Mucosa of gallbladder (tissue), 1 donor: ENCODE data around the gene CNGA3. TPM values are rescaled to one million over a fixed set of nuclear protein-coding genes. Genes with fewer than 3 reads are reported as not detected.
"Not testable (repeated sequence)": the region's sequence is repeated elsewhere in the genome, so short reads cannot be mapped to it uniquely, and the experiment has no call there.

ENCODE experiments used
- DNase-seq: peaks from one replicate; pipeline ENCODE4 v3.0.0-alpha.2; 2020; ENCODE audit warnings: low spot score
- total RNA-seq: library from RNA; stranded (reverse); gene quantifications from one replicate; pipeline ENCODE4 v1.2.1, GENCODE V29; 2021
- donor health status: DM: no; HTN: no; CAD: no.

Gene CNGA3
- total RNA-seq, 1 donor from 2014 or later, result not detected

DNA sequence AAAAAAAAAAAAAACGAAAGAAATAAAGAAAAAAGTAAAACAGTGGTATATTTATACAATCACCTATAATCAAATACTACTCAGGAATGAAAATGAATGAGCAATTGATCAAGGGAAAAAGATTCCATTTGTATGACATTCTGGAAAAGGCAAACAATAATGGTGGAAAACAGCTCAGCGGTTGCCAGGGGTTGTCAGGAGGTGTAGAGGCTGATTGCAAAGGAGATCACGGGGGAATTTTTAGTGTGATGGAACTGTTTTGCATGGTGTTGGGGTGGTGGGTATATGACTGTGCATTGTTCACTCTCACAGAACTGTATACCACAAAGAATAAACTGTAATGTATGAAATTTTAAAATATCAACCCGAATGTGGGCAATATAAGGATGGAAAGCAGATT, 52.9 kb downstream of the CNGA3 start:
- DNase-seq, result no peak

DNA sequence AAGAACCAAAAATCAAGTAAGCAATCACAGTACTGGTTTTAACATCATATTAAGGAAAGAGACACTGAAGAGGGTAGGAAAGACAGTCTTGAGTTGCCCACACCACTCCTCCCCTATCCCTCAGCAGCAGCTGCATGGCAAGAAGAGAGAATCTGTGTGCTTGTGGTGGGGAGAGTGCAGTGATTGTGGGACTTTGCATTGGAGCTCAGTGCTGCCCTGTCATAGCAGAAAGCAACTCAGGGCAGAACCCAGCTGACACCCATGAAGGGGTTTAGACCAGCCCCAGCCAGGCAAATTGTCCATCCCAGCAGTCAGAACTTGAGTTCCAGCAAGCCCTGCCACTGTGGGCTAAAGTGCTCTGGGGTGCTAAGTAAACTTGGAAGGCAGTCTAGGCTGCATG, 57.6 kb downstream of the CNGA3 start:
- no peak for DNase-seq

GRCh38 chr2:98404556-98405250, 58.4 kb downstream of the CNGA3 start:
- DNase-seq, result no peak

GRCh38 chr2:98405301-98405700, 59.0 kb downstream of the CNGA3 start:
- DNase-seq, result no peak

GRCh38 chr2:98408155-98408554, 61.9 kb downstream of the CNGA3 start:
- DNase-seq, result no peak

DNA sequence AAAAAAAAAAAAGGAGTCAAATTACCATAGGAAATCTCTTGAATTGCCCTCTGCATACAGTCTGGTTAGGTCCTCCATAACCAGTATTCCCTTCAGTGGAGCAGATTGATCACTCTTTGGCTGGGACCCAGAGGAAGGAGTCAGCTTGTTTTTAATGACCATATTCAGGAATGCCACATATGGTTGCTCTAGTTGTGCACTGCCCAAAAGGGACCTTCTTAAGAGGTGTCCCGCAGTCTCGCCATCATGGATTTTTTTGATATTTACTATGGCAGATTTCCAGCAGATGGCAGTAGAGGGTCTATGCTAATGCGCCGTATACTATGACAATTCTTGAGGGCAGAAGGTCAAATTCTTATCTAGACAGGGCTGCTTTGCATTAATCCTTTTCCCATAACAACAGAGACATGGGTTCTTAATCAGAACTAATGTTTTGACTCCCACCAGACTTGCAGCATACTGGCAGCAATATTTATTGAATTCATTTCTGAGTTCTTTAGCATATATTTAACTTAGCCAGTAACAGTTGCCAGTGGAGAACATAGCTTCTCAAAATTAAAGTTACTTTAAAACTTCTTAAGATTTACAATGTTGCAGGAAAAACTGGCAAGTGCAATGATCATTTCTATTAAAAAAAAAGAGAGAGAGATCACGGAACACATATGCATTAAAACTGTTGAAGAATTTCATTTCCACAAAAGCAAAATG, 66.6 kb downstream of the CNGA3 start:
- peak; percentile 63 for DNase-seq

DNA sequence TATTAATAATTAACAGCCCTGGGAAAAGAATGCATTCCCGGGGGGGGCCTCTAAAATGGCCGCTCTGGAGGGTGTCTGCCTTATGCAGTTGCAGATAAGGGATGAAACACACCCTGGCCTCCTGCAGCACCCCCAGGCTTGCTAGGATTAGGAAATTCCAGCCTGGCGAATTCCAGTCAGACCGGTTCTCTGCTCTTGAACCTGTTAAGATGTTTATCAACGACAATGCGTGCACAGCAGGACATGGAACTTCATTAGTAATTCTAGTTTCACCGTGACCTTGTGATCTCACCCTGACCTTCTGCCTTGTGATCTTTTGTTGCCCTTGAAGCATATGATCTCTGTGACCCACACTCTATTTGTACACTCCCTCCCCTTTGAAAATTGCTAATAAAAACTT, 68.0 kb downstream of the CNGA3 start:
- not testable (repeated sequence) for DNase-seq

- not testable (repeated sequence) for DNase-seq
These were observed 69.5 kb downstream of the CNGA3 start for GRCh38 chr2:98415719-98416248.

DNA sequence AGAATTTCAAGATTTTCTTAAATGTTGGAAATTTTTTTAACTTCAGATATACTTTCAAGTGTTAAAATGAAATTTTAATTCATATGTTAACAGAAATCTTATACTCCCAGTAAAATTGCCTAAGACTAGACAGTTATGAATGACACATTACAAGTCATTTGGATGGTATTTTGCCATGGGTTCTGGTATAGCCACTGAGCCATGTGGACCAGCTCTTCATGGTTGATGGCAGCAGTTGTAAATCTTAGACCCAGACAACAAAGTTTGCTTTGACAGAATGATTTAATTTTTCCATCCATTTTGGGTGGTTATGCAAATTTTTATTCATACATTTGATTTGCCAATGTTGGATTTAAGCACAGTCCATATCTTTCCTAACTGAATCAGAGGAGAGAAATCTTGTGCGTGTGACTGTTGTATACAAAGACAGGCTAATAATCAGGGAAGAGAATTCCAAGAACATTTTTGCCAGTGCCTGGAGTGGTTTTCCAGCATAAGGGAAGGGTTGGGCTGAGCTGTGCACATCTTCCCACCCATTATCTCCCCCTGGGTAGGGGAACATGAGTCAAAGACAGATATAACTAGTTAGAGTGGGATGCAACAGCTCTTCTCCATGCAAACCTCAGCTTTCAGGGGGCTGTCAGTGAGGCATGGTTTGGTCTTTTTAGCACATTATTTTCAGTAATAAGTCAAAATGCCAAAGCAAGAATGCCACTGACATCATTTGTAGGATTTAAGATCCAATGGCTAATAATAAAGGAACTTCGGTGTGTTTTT, 70.3 kb downstream of the CNGA3 start:
- no peak for DNase-seq

- no peak for DNase-seq
These were observed 73.3 kb downstream of the CNGA3 start for GRCh38 chr2:98419544-98419943.

DNA sequence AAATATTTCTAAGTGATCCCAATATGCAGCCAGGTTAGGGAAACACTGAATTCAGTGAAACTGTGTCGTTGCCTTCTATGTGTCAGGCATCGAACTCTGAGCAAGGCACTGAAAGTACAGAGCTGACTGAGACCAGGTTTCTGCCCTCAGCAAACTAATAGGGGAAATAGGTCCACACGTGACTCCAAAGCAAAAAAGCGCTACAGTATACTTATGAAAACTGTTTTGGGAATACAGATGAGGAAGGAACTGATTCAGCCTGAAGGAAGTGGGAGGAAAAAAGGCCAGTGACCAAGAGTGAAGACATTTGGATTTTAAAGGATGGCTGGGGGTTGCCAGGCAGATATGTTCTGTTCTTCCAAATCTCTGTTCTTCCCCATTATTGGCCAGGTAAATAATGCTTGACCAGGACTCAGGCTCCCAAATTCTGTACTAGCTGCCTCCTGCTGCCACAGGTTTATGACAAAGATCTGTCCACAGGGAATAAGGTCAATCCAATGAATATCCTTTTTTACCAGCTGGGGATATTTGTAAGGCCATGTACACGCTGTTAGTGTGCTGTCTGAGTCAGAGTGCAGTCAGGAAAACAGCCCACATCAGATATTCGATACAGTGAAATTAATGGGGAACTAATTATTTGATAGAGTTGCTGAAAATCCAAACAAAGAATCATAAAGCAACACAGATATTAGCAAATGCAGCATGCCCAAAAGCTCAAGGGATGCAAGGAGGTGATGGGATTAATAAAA, 73.9 kb downstream of the CNGA3 start:
- DNase-seq, result no peak

DNA sequence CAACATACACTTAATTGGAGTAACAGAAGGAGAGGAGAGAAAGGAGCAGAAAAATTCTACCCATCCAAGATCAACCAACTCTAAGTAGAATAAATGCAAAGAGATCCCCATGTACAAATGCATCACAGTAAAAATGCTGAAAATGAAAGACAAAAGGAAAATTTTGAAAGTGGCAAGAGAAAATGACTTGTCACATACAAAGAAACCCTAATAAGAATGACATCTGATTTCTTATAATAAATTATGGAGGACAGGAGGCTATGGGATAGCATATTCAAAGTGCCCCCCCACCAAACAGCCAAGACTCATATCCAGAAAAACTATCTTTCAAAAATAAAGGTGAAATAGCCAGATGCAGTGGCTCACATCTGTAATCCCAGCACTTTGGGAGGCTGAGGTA, 76.2 kb downstream of the CNGA3 start:
- no peak for DNase-seq

DNA sequence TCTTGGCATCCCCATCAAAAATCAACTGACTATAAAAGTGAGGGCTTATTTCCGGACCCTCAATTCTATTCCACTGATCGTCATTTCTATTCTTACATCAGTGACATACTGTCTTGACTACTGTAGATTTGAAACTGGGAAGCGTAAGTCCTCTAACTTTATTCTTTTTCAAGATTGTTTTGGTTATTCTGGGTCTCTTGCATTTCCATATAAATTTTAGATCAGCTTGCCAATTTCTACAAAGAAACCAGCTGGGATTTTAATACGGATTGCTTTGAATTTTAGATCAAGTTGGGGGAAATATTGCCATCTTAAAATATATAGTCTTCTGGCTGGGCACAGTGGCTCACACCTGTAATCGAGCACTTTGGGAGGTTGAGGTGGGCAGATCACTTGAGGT, 80.5 kb downstream of the CNGA3 start:
- DNase-seq, result no peak

DNA sequence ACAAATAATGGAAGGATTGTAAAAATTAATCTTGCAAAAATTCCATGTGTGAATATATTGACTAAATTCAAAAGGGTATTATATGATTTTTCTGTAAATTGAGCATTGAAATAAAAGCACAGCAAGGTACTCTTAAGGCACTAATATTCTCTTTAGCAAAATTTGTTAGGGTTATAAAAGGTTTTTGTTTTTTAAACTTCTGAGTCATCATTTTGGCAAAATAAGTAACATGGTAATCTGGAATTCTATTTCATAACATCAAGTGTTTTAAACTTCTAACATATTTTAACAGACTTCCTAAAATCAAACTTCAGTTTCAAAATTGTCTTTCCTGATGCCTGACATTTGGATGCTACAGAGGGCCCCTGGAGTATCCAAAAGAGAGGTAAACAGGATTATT, 85.9 kb downstream of the CNGA3 start:
- DNase-seq, result no peak

DNA sequence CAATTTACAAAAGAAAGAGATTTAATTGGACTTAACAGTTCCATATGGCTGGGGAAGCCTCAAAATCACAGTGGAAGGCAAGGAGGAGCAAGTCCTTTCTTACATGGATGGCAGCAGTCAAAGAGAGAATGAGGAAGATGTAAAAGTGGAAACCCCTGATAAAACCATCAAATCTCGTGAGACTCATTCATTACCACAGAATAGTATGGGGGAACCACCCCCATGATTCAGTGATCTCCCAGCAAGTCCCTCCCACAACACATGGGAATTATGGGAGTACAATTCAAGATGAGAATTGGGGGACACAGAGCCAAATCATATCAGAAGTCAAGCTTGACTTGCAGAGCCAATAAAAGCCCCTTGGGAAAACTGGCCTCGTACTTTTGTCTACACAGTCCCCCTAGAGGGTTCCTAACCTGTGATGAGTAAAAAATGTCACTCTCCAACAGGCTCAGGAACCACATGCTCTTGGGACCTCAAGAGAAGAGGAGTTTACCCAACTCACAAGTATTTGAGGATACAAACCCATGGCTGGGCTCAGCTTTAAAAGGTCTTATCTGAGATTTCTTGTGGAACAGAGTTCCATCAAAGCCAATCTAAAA, 87.2 kb downstream of the CNGA3 start:
- DNase-seq, result no peak

DNA sequence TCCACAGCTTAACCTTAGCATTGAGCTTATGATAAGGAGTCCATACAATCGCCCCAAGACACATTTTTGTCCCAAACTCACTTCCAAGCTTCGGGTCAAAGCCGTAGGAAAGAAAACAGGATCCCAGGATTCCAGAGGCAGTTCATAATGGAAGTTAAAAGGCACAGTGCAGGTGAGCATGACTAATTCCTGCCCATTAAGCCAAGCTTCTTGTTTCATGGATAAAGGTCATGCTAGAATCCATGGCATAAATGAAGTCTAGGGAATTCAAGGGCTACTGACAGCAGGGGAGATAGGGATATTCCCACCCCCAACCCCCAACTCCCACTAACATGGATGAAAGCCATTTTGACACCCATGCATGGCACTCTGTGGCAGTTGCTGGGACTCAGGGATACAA, 88.2 kb downstream of the CNGA3 start:
- no peak for DNase-seq

DNA sequence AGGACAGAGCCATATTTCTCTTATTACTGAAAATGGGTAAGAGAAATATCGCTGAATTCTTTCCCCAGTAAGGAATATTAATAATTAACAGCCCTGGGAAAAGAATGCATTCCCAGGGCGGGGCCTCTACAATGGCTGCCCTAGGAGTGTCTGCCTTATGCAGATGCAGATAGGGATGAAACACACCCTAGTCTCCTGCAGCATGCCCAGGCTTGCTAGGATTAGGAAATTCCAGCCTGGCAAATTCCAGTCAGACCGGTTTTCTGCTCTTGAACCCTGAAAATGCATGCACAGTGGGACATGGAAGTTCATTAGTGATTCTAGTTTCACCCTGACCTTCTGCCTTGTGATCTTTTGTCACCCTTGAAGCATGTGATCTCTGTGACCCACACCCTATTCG, 89.4 kb downstream of the CNGA3 start:
- not testable (repeated sequence) for DNase-seq

DNA sequence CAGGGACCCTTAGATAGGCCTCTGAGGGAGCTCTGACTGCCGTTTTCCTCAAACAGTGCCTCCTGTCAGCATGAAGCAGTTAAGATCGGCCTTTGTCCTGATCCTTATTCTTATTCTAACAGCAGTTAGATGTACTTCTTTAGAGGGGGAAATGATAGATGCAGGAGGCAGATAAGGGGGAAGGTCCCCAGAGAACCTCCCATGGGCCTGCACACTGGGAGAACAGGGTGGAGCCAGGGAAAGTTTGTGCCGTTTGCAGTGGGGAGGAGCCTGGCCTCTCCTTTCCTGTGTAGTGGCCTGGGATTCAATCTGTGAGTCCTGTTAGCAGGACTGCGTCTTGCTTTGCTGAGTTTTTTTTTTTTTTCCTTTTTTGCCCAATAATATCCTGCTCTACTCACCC, 90.5 kb downstream of the CNGA3 start:
- no peak for DNase-seq

DNA sequence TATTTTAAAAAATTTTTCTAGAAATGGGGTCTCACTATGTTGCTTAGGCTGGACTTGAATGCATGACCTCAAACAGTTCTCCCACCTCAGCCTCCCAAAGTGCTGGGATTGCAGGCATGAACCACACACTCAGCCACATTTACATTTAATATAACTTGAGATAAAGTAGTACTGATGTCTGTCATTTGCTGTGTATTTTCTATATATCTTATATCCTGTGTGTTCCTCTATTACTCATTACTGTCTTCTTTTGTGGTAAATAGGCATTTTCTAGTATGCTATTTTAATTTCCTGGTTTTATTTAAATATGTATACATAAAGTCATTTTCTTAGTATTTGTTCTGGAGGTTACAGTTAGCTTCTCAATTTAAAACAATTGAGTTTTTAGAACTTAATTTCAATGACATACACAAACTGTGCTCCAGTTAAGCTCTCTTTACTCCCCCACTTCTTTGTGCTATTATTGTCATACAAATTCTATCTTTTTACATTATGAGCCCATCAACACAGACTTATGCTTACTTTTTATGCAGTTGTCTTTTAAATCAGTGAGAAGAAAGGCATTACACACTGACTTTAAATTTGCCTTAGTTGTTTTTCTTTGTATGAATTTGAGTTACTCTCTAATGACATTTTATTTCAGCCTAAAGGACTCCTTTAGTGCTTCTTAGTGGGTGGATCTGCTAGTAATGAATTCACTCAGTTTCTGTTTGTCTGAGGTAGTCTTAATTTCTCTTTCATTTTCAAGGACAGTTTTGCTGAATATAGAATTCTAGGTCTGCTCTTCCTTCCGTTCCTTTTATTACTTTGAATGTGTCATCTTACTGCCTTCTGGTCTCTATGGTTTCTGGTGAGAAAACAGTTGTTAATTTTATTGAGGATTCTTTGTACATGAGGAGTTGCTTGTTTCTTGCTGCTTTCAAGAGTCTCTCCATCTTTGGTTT, 92.2 kb downstream of the CNGA3 start:
- no peak for DNase-seq
